KOPT-K1 (cell line): ENCODE data around the gene LGR4.

ENCODE experiments used
- H3K27ac ChIP-seq: fragments of 200-600 bp; sonication (generic); 2 replicates; pipeline ENCODE4 v1.5.1; 2016; ENCODE audit warnings: antibody characterized with exemption, mild to moderate bottlenecking, low read depth, low read length; ENCODE audit not compliant: poor library complexity, severe bottlenecking
- H3K36me3 ChIP-seq: fragments of 200-600 bp; sonication (generic); 2 replicates; pipeline ENCODE4 v1.5.1; 2017; ENCODE audit warnings: antibody characterized with exemption, mild to moderate bottlenecking, low read length, moderate library complexity; ENCODE audit not compliant: insufficient read depth
- H3K9me3 ChIP-seq: fragments of 200-600 bp; sonication (generic); 2 replicates; pipeline ENCODE4 v1.5.1; 2017; ENCODE audit warnings: antibody characterized with exemption, low read length, mild to moderate bottlenecking; ENCODE audit not compliant: insufficient read depth, poor library complexity, severe bottlenecking

Gene LGR4

GRCh38 chr11:27431808-27432207, 40.8 kb downstream of the LGR4 start:
- no peak overlapping the region for H3K27ac ChIP-seq
- H3K9me3 ChIP-seq, result no peaks in the 10 kb centered on the region
- no peaks in the 10 kb centered on the region for H3K36me3 ChIP-seq

- Histone ChIP-seq H3K9me3 (no peaks in the 10 kb centered on the region), H3K36me3 (no peaks in the 10 kb centered on the region), H3K27ac (no peak overlapping the region)
Measured at GRCh38 chr11:27429761-27430393, 42.7 kb downstream of the LGR4 start.

- Histone ChIP-seq H3K36me3 (no peaks in the 10 kb centered on the region), H3K9me3 (no peaks in the 10 kb centered on the region), H3K27ac (no peak overlapping the region)
Measured at GRCh38 chr11:27427183-27427980, 45.2 kb downstream of the LGR4 start.

- H3K36me3 ChIP-seq, result no peaks in the 10 kb centered on the region
- H3K9me3 ChIP-seq, result no peaks in the 10 kb centered on the region
- no peak overlapping the region for H3K27ac ChIP-seq
Measured at GRCh38 chr11:27425814-27426213, 46.8 kb downstream of the LGR4 start.

- Histone ChIP-seq H3K9me3 (no peaks in the 10 kb centered on the region), H3K36me3 (no peaks in the 10 kb centered on the region), H3K27ac (no peak overlapping the region)
Measured at GRCh38 chr11:27423125-27423524, 49.5 kb downstream of the LGR4 start.

GRCh38 chr11:27421819-27422494, 50.6 kb downstream of the LGR4 start:
- no peaks in the 10 kb centered on the region for H3K36me3 ChIP-seq
- no peak overlapping the region for H3K27ac ChIP-seq
- H3K9me3 ChIP-seq, result no peaks in the 10 kb centered on the region

- H3K36me3 ChIP-seq, result no peaks in the 10 kb centered on the region
- H3K27ac ChIP-seq, result no peak overlapping the region
- H3K9me3 ChIP-seq, result no peaks in the 10 kb centered on the region
Measured at GRCh38 chr11:27420722-27421572, 51.6 kb downstream of the LGR4 start.

- no peak overlapping the region for H3K27ac ChIP-seq
- no peaks in the 10 kb centered on the region for H3K9me3 ChIP-seq
- H3K36me3 ChIP-seq, result no peaks in the 10 kb centered on the region
Measured at GRCh38 chr11:27420217-27420616, 52.4 kb downstream of the LGR4 start.

- Histone ChIP-seq H3K27ac (no peak overlapping the region), H3K9me3 (no peaks in the 10 kb centered on the region), H3K36me3 (no peaks in the 10 kb centered on the region)
Measured at GRCh38 chr11:27418356-27418755, 54.2 kb downstream of the LGR4 start.

- Histone ChIP-seq H3K36me3 (no peaks in the 10 kb centered on the region), H3K9me3 (no peaks in the 10 kb centered on the region), H3K27ac (no peak overlapping the region)
Measured at GRCh38 chr11:27416568-27417176, 55.9 kb downstream of the LGR4 start.

GRCh38 chr11:27414644-27415043, 57.9 kb downstream of the LGR4 start:
- Histone ChIP-seq H3K9me3 (no peaks in the 10 kb centered on the region), H3K27ac (no peak overlapping the region), H3K36me3 (no peaks in the 10 kb centered on the region)

- no peaks in the 10 kb centered on the region for H3K36me3 ChIP-seq
- H3K27ac ChIP-seq, result no peak overlapping the region
Measured at GRCh38 chr11:27413218-27413617, 59.4 kb downstream of the LGR4 start.

GRCh38 chr11:27412192-27412691, 60.3 kb downstream of the LGR4 start:
- H3K36me3 ChIP-seq, result no peaks in the 10 kb centered on the region
- no peaks in the 10 kb centered on the region for H3K9me3 ChIP-seq
- H3K27ac ChIP-seq, result no peak overlapping the region

More at GRCh38 chr11:27413218-27413617, 59.4 kb downstream of the LGR4 start:
- H3K9me3 ChIP-seq, result no peaks in the 10 kb centered on the region

GRCh38 chr11:27411328-27411727, 61.3 kb downstream of the LGR4 start:
- no peak overlapping the region for H3K27ac ChIP-seq
- no peaks in the 10 kb centered on the region for H3K36me3 ChIP-seq
- H3K9me3 ChIP-seq, result no peaks in the 10 kb centered on the region
